ENCODE data around the gene SAMMSON.
A peak's percentile ranks its signal among the peaks of the same experiment; 100 is the strongest.

The SAMMSON gene
- 0 reads per million in 4 donors for total RNA-seq

GRCh38 chr3:69999140-70000027 lies at the start of gene SAMMSON:
Gene SAMMSON (plus strand): TSS chr3:69999733.
- DNase-seq, result no peak

GRCh38 chr3:69951616-69952015 lies 47.9 kb upstream of the SAMMSON start:
- DNase-seq, result no peak

- no peak for DNase-seq
Measured at GRCh38 chr3:69959581-69959980, 40.0 kb upstream of the SAMMSON start.

GRCh38 chr3:69961706-69962439 lies 37.7 kb upstream of the SAMMSON start:
- DNase-seq, result no peak

- no peak for DNase-seq
Measured at GRCh38 chr3:69963643-69964042, 35.9 kb upstream of the SAMMSON start.

- no peak for DNase-seq
Measured at GRCh38 chr3:69967156-69967555, 32.4 kb upstream of the SAMMSON start.

- DNase-seq, result no peak
Measured at GRCh38 chr3:69970827-69971226, 28.7 kb upstream of the SAMMSON start.

GRCh38 chr3:69972672-69973071 lies 26.9 kb upstream of the SAMMSON start:
- no peak for DNase-seq

- DNase-seq, result no peak
Measured at GRCh38 chr3:69976021-69976420, 23.5 kb upstream of the SAMMSON start.

GRCh38 chr3:69983546-69984265 lies 15.8 kb upstream of the SAMMSON start:
- DNase-seq, result peak in 1 of 5 donors; percentile 1

GRCh38 chr3:69985266-69985665 lies 14.3 kb upstream of the SAMMSON start:
- no peak for DNase-seq

- no peak for DNase-seq
Measured at GRCh38 chr3:69986419-69986818, 13.1 kb upstream of the SAMMSON start.

- no peak for DNase-seq
Measured at GRCh38 chr3:69987833-69988232, 11.7 kb upstream of the SAMMSON start.

- DNase-seq, result no peak
Measured at GRCh38 chr3:69993757-69994156, 5.8 kb upstream of the SAMMSON start.

GRCh38 chr3:69994919-69995318 lies 4.6 kb upstream of the SAMMSON start:
- no peak for DNase-seq

GRCh38 chr3:69997631-69998307 lies 1.8 kb upstream of the SAMMSON start:
- no peak for DNase-seq

GRCh38 chr3:69998759-69999139 lies 784 bp upstream of the SAMMSON start:
- DNase-seq, result no peak

GRCh38 chr3:70000028-70000410 lies 486 bp downstream of the SAMMSON start:
- no peak for DNase-seq

GRCh38 chr3:70000563-70001081 lies 1.1 kb downstream of the SAMMSON start:
- DNase-seq, result no peak

GRCh38 chr3:70003119-70003518 lies 3.6 kb downstream of the SAMMSON start:
- DNase-seq, result no peak

GRCh38 chr3:70006089-70006488 lies 6.6 kb downstream of the SAMMSON start:
- DNase-seq, result no peak

GRCh38 chr3:70010346-70010745 lies 10.8 kb downstream of the SAMMSON start:
- DNase-seq, result no peak

GRCh38 chr3:70011582-70011981 lies 12.0 kb downstream of the SAMMSON start:
- no peak for DNase-seq

Measured in T-helper 1 cell (primary cell).